GM12878 (cell line): ENCODE data around the gene PSMC4. TPM values are rescaled to one million over a fixed set of nuclear protein-coding genes. Genes with fewer than 3 reads are reported as not detected.

Experiments used
- ATAC-seq: fragments of 200-7000 bp; cut with Tn5 transposase; 3 replicates; pipeline ENCODE4 v1.9.1; 2020; ENCODE audit warnings: mild to moderate bottlenecking, moderate library complexity
- BruUV-seq: library from RNA; stranded (reverse); fragments of 400-500 nt; replicated peaks from 2 replicates; lab custom pipeline; 2021; lab: Mats Ljungman, UMichigan
- CTCF ChIA-PET: fragments of 300-600 bp; sonication (Branson Sonifier 250); formaldehyde crosslinking; extraction: SDS; loops from one replicate; lab custom pipeline; 2021; ENCODE audit warnings: inconsistent platforms; lab: Yijun Ruan, JAX
- POLR2A ChIA-PET: fragments of 350-600 bp; formaldehyde crosslinking; extraction: SDS; loops from one replicate; lab custom pipeline; 2021; ENCODE audit warnings: inconsistent platforms; lab: Charles Lee
- RAD21 ChIA-PET: fragments of 300-600 bp; sonication (Branson Sonifier 250); formaldehyde crosslinking; loops from one replicate; lab custom pipeline; 2023; ENCODE audit warnings: antibody characterized with exemption; ENCODE audit not compliant: unreplicated experiment; lab: Charles Lee
- SMC1A ChIA-PET: fragments of 300-600 bp; sonication (Branson Sonifier 250); formaldehyde crosslinking; loops from one replicate; lab custom pipeline; 2023; ENCODE audit not compliant: unreplicated experiment, uncharacterized antibody; lab: Charles Lee
- DNase-seq: peaks from one replicate; pipeline ENCODE4 v3.0.0-alpha.2; 2011; ENCODE audit warnings: low read depth, low spot score
- FAIRE-seq: peaks from 3 replicates; lab custom pipeline; 2011; peaks lifted over from hg19 to GRCh38; lab: Jason Lieb, UNC
- H2AFZ ChIP-seq: 2 replicates; pipeline ENCODE4 v1.6.0; 2011; ENCODE audit warnings: low read depth, low read length, control low read depth; ENCODE audit not compliant: control insufficient read depth
- H3K27ac ChIP-seq: 2 replicates; pipeline ENCODE4 v1.5.1; 2011; ENCODE audit warnings: control low read depth; ENCODE audit not compliant: control insufficient read depth, insufficient read depth
- H3K27me3 ChIP-seq, 2 experiments: replicated peaks in 1 of 2; 2 replicates each; pipeline versions ENCODE4 v1.6.0 to v1.6.1; 2011; ENCODE audit warnings: low read length in 1 of 2; ENCODE audit not compliant: control insufficient read depth in 2 of 2, insufficient read depth in 2 of 2
- H3K36me3 ChIP-seq, 2 experiments: 2 replicates each; pipeline ENCODE4 v1.5.1; 2011; ENCODE audit warnings: low read length in 1 of 2; ENCODE audit not compliant: control insufficient read depth in 2 of 2, insufficient read depth in 2 of 2
- H3K4me1 ChIP-seq: 2 replicates; pipeline ENCODE4 v1.6.1; 2011; ENCODE audit warnings: mild to moderate bottlenecking, low read length, moderate library complexity, mixed read lengths; ENCODE audit not compliant: control insufficient read depth, insufficient read depth
- H3K4me2 ChIP-seq: 2 replicates; pipeline ENCODE4 v1.6.0; 2011; ENCODE audit warnings: control low read depth; ENCODE audit not compliant: control insufficient read depth, insufficient read depth
- H3K4me3 ChIP-seq: fragments of 200-600 bp; sonication (generic); 2 replicates; pipeline ENCODE4 v1.5.1; 2016
- H3K79me2 ChIP-seq: 2 replicates; pipeline ENCODE4 v1.6.0; 2011; ENCODE audit warnings: low read length; ENCODE audit not compliant: control insufficient read depth, insufficient read depth
- H3K9ac ChIP-seq: 2 replicates; pipeline ENCODE4 v1.8.0; 2011; ENCODE audit warnings: low read length, control low read depth, mixed read lengths; ENCODE audit not compliant: control insufficient read depth, insufficient read depth
- H3K9me3 ChIP-seq: replicated peaks from 3 replicates; pipeline ENCODE4 v1.5.1; 2011; ENCODE audit warnings: mild to moderate bottlenecking, low read length; ENCODE audit not compliant: control insufficient read depth, insufficient read depth
- H4K20me1 ChIP-seq: 2 replicates; pipeline ENCODE4 v1.6.0; 2011; ENCODE audit not compliant: control insufficient read depth, insufficient read depth
- ASH2L ChIP-seq: fragments of 300-600, 200-600 bp; sonication (generic); IDR thresholded peaks from 2 replicates; pipeline ENCODE4 v1.6.1; 2017; ENCODE audit warnings: low read depth, mild to moderate bottlenecking, borderline replicate concordance
- BMI1 ChIP-seq: fragments of 450-650 bp; IDR thresholded peaks from 2 replicates; pipeline ENCODE4 v1.6.1; 2016; ENCODE audit warnings: mild to moderate bottlenecking, moderate library complexity, borderline replicate concordance
- CBX5 ChIP-seq: sonication (generic); IDR thresholded peaks from 2 replicates; pipeline ENCODE4 v1.6.1; 2016; ENCODE audit warnings: low read depth, moderate library complexity, mild to moderate bottlenecking, inconsistent platforms
- CREM ChIP-seq: IDR thresholded peaks from 2 replicates; pipeline ENCODE4 v1.6.1; 2014; ENCODE audit warnings: antibody characterized with exemption, low read depth
- EZH2 ChIP-seq: IDR thresholded peaks from 2 replicates; pipeline ENCODE4 v1.6.1; 2012; ENCODE audit warnings: low read depth, mild to moderate bottlenecking, control low read depth, inconsistent platforms, low read length, borderline replicate concordance; ENCODE audit not compliant: control insufficient read depth
- FOXM1 ChIP-seq: IDR thresholded peaks from 2 replicates; pipeline ENCODE4 v1.6.1; 2012; ENCODE audit warnings: low read depth, mild to moderate bottlenecking, inconsistent platforms, low read length, moderate library complexity
- IKZF1 ChIP-seq: fragments of 450-650 bp; conservative IDR thresholded peaks from 2 replicates; pipeline ENCODE4 v1.6.1; 2017; ENCODE audit warnings: antibody characterized with exemption, mild to moderate bottlenecking
- JUND ChIP-seq: IDR thresholded peaks from 2 replicates; pipeline ENCODE4 v1.6.1; 2012; ENCODE audit warnings: low read depth, mild to moderate bottlenecking, low read length, improper control_type of control experiment, moderate library complexity
- LARP7 ChIP-seq: fragments of 450-650 bp; IDR thresholded peaks from 2 replicates; pipeline ENCODE4 v1.6.1; 2017; ENCODE audit warnings: mild to moderate bottlenecking
- MEF2B ChIP-seq: fragments of 450-650 bp; IDR thresholded peaks from 2 replicates; pipeline ENCODE4 v1.6.1; 2018; ENCODE audit warnings: mild to moderate bottlenecking, moderate library complexity; ENCODE audit not compliant: partially characterized antibody, poor library complexity, severe bottlenecking
- MYB ChIP-seq: fragments of 150-350 bp; IDR thresholded peaks from 2 replicates; pipeline ENCODE4 v1.6.1; 2014; ENCODE audit warnings: mild to moderate bottlenecking, low read depth, low read length, borderline replicate concordance
- NBN ChIP-seq: fragments of 450-650 bp; IDR thresholded peaks from 2 replicates; pipeline ENCODE4 v1.6.1; 2016
- NFYB ChIP-seq: IDR thresholded peaks from 2 replicates; pipeline ENCODE4 v1.6.1; 2011; ENCODE audit warnings: low read depth, mild to moderate bottlenecking, low read length, improper control_type of control experiment, moderate library complexity; ENCODE audit not compliant: insufficient read depth
- NR2C1 ChIP-seq: fragments of 450-650 bp; IDR thresholded peaks from 2 replicates; pipeline ENCODE4 v1.6.1; 2017; ENCODE audit warnings: antibody characterized with exemption, mild to moderate bottlenecking, moderate library complexity
- POU2F2 ChIP-seq: IDR thresholded peaks from 3 replicates; pipeline ENCODE4 v1.6.1; 2011; ENCODE audit warnings: low read depth, mild to moderate bottlenecking, low read length, borderline replicate concordance
- RB1 ChIP-seq: fragments of 450-650 bp; formaldehyde crosslinking; IDR thresholded peaks from 2 replicates; pipeline ENCODE4 v1.6.1; 2017; ENCODE audit warnings: mild to moderate bottlenecking, borderline replicate concordance
- RUNX3 ChIP-seq: IDR thresholded peaks from 2 replicates; pipeline ENCODE4 v1.6.1; 2012; ENCODE audit warnings: low read length, inconsistent platforms
- SIN3A ChIP-seq: IDR thresholded peaks from 2 replicates; pipeline ENCODE4 v1.6.1; 2012; ENCODE audit warnings: low read depth, low read length, improper control_type of control experiment
- TAF1 ChIP-seq: IDR thresholded peaks from 2 replicates; pipeline ENCODE4 v1.6.1; 2011; ENCODE audit warnings: mild to moderate bottlenecking, low read depth, low read length, borderline replicate concordance
- YY1 ChIP-seq: IDR thresholded peaks from 2 replicates; pipeline ENCODE4 v1.6.1; 2011; ENCODE audit warnings: low read depth, mild to moderate bottlenecking, low read length
- WGBS: methylation state at CpG from one replicate; pipeline ENCODE4 v1.1.6; 2016; ENCODE audit warnings: low lambda C conversion rate; ENCODE audit not compliant: insufficient replicate concordance, insufficient coverage; ENCODE audit errors: missing lambda C conversion rate; 5-methylcytosine and 5-hydroxymethylcytosine counted together
- in situ Hi-C: fragments of 300-500 bp; cut with MboI; formaldehyde crosslinking; loops from 9 replicates; pipeline ENCODE4 v1.14.3; 2018; ENCODE audit warnings: mixed read lengths
- intact Hi-C: fragments of 100-400 bp; cut with micrococcal nuclease; formaldehyde crosslinking; loops from one replicate; pipeline ENCODE4 v1.14.2; 2022; ENCODE audit not compliant: unreplicated experiment
- polyA plus RNA-seq, 11 experiments: library from polyadenylated mRNA; depleted of rRNA in 4 of 11; unstranded in 6 of 11; stranded (reverse) in 5 of 11; fragments of >200 nt; fragmentation: Nextera tagmentation in 4 of 11; fragmentation: Illumina TruSeq in 1 of 11; extraction: Ambion mirVana in 4 of 11; extraction: Trizol in 1 of 11; gene quantifications; 1 replicate in 1 of 11; 2 replicates in 10 of 11; pipeline versions ENCODE4 v1.2.1 to v1.2.3, GENCODE V29; 2011 to 2016; ENCODE audit warnings: inconsistent platforms in 2 of 11, missing spikeins in 2 of 11, low read depth in 1 of 11
- total RNA-seq, 4 experiments: library from RNA; depleted of rRNA in 3 of 4; stranded (reverse); fragments of >200 nt in 3 of 4; fragmentation: Illumina TruSeq in 1 of 4; extraction: Trizol in 1 of 4; gene quantifications; 2 replicates each; pipeline versions ENCODE4 v1.2.1 to v1.2.3, GENCODE V29; 2013 to 2021
- TF ChIP-seq, protein P1 (sequence below): fragments of 150-350 bp; IDR thresholded peaks from 2 replicates; pipeline ENCODE4 v1.6.1; 2016; ENCODE audit warnings: low read depth, low read length

The PSMC4 gene
- total and polyA plus RNA-seq, 10 of the 15 experiments (the other 5 are each of a cell fraction or from before 2014, with no cell fraction given) = 55.2 to 328 (median 127) TPM

DNA sequence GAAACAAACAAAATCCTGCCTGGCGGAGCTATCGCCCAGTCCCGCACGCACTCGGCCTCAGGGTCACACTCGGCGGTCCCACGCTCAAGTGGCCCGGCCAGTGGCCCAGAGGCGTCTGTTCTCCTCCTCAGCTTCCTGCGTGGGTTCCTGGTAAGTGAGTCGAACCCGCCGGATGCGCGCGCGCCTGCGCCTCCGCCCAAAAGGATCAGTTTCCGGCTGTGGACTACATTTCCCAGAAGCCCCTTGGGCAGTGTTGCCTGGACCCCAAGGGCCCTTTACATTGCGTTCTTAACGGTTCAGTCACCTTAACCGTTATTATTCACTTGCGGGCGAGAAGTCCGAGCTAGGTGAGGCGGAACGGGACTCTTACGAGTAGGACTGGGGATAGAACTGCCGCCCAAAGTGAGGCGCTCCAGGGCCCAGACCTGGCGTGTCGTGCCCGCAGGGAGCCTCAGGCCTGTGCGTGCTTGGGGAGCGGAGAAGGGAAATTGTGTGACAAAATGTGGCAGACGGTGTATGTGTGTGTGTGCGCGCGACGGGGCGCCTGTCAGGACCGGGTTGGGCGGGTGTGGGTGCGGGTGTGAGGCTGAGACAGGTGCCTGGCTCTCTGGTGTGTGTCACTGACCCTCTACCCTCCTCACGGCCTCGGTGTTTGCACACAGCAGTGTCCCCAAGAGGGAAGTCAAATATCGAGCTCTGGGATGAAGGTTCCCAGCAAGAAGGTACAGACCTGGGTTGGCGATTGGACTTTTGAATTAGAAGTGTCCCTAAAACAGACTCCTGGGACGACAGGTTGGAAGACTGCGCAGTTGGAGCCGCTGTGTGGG is 26.1 kb downstream of the PSMC4 start, which contains the start of gene ZNF546:
ZNF546 (plus strand) TSS at position 250 of the 827 bp plus-strand sequence. CDS start 1,267 bp downstream, outside the sequence.
- peak within 1 kb of the TSS; percentile 83 for H3K9ac ChIP-seq
- H3K4me3 ChIP-seq = peak within 1 kb of the TSS; percentile 83
- ChIA-PET POLR2A (interaction anchor here (0.6 to 3.8 kb wide), 4 partner anchors 27 to 1133 kb away, joined by 3 to 23 read pairs (median 4); partner anchors contain the start of gene PSMC4), CTCF (interaction anchor here (0.5 to 2.9 kb wide), 8 partner anchors 24 to 359 kb away, joined by 3 to 21 read pairs (median 4); partner anchors contain the start of genes PSMC4 and ZNF780B), SMC1A (interaction anchor here (0.8 to 3.4 kb wide), 6 partner anchors 11 to 324 kb away, joined by 3 to 25 read pairs (median 3); partner anchors contain the start of gene PSMC4), RAD21 (interaction anchor here (0.5 to 2.7 kb wide), 8 partner anchors 8 to 193 kb away, joined by 3 to 21 read pairs (median 4); partner anchors contain the start of gene PSMC4)
- no peaks in the 10 kb centered on the region for H3K27me3 ChIP-seq
- peaks cover 16% of the 10 kb centered on the region for H3K79me2 ChIP-seq
- BruUV-seq = TSS peak; percentile 80
- FAIRE-seq = peak; percentile 84
- intact Hi-C loops (no loop called here), in situ Hi-C loops (no loop called here)
- no peaks in the 10 kb centered on the region for H4K20me1 ChIP-seq
- peak; percentile 94 for ATAC-seq
- no peaks in the 10 kb centered on the region for H3K36me3 ChIP-seq
- H3K27ac ChIP-seq = peak within 1 kb of the TSS; percentile 79
- H3K4me1 ChIP-seq = peaks cover 4% of the 10 kb centered on the region; the same call in 1 of the 2 replicates
- WGBS = 8% methylated on average over 50 of the region's 53 CpGs
- DNase-seq = peak; percentile 82
- peak within 1 kb of the TSS; percentile 79 for H3K4me2 ChIP-seq
- H3K9me3 ChIP-seq = peaks cover 8% of the 10 kb centered on the region; the same call in 2 of the 3 replicates
- H2AFZ ChIP-seq = peak within 1 kb of the TSS; percentile 91
- TF ChIP-seq BMI1 (no peak), POU2F2 (peak; percentile 88; the same call in 2 of the 3 replicates), YY1 (peak; percentile 28; the same call in 1 of the 2 replicates), NFYB (no peak), CBX5 (0 out of 2 replicates have a peak, but pooled peaks have one; percentile 17), CREM (peak; percentile 62; the same call in 1 of the 2 replicates), FOXM1 (0 out of 2 replicates have a peak, but pooled peaks have one; percentile 34), RUNX3 (peak; percentile 64), IKZF1 (peak; percentile 87; the same call in 1 of the 2 replicates), NR2C1 (peak; percentile 61), RB1 (0 out of 2 replicates have a peak, but pooled peaks have one; percentile 52), EZH2 (no peak), TAF1 (peak; percentile 80), MEF2B (no peak), LARP7 (peak; percentile 49), ASH2L (0 out of 2 replicates have a peak, but pooled peaks have one; percentile 45), JUND (no peak), MYB (peak; percentile 71; the same call in 1 of the 2 replicates), SIN3A (0 out of 2 replicates have a peak, but pooled peaks have one; percentile 27), NBN (peak; percentile 75; the same call in 1 of the 2 replicates)
- TF ChIP-seq, protein P1, sequence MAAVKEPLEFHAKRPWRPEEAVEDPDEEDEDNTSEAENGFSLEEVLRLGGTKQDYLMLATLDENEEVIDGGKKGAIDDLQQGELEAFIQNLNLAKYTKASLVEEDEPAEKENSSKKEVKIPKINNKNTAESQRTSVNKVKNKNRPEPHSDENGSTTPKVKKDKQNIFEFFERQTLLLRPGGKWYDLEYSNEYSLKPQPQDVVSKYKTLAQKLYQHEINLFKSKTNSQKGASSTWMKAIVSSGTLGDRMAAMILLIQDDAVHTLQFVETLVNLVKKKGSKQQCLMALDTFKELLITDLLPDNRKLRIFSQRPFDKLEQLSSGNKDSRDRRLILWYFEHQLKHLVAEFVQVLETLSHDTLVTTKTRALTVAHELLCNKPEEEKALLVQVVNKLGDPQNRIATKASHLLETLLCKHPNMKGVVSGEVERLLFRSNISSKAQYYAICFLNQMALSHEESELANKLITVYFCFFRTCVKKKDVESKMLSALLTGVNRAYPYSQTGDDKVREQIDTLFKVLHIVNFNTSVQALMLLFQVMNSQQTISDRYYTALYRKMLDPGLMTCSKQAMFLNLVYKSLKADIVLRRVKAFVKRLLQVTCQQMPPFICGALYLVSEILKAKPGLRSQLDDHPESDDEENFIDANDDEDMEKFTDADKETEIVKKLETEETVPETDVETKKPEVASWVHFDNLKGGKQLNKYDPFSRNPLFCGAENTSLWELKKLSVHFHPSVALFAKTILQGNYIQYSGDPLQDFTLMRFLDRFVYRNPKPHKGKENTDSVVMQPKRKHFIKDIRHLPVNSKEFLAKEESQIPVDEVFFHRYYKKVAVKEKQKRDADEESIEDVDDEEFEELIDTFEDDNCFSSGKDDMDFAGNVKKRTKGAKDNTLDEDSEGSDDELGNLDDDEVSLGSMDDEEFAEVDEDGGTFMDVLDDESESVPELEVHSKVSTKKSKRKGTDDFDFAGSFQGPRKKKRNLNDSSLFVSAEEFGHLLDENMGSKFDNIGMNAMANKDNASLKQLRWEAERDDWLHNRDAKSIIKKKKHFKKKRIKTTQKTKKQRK = no peak
